ENCODE results near the gene GLB1L2.

DNA sequence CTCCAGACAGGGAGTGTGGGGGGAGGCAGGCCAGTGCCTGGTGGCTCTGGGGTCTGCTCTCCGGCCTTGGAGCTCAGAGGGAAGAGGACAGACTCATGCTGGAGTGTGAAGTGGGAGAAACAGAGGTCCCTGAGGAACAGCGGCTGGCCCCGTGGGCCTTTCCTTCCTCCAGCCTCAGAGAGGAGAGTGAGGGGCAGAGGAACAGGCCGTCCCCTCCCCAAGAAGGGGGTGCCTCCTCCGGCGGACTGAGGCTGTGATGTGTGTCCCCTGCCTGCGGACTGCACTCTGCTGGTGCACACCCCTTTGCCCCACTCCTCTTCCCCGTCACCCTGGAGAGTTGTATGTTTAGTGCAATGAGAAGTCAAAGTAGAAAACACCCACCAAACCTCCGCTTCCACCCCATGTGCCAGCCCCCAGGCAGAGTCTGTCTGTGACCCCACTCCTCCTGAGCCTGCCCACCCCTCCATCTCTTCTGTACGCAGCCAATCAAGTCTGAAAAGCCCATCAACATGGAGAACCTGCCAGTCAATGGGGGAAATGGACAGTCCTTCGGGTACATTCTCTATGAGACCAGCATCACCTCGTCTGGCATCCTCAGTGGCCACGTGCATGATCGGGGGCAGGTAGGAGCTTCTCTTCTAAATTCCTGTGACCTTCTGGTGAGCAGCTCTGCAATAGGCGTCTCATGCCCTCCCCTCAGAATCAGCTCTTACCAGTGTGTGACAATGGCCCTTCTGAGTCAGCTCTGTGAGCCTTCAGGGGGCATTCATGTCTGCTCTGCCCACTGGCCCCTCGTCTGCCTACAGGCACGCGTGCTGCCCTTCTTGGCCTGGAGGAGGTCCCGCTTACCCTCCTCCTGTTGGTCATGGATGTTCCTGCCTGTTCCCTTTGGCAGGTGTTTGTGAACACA is 39.0 kb downstream of the GLB1L2 start:
- TF ChIP-seq, protein P1, sequence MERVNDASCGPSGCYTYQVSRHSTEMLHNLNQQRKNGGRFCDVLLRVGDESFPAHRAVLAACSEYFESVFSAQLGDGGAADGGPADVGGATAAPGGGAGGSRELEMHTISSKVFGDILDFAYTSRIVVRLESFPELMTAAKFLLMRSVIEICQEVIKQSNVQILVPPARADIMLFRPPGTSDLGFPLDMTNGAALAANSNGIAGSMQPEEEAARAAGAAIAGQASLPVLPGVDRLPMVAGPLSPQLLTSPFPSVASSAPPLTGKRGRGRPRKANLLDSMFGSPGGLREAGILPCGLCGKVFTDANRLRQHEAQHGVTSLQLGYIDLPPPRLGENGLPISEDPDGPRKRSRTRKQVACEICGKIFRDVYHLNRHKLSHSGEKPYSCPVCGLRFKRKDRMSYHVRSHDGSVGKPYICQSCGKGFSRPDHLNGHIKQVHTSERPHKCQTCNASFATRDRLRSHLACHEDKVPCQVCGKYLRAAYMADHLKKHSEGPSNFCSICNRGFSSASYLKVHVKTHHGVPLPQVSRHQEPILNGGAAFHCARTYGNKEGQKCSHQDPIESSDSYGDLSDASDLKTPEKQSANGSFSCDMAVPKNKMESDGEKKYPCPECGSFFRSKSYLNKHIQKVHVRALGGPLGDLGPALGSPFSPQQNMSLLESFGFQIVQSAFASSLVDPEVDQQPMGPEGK (CRISPR knock-in tag; IDR thresholded peaks at IDR 0.05; ENCODE audit: borderline replicate concordance) = no peak
- TF ChIP-seq, protein P2, sequence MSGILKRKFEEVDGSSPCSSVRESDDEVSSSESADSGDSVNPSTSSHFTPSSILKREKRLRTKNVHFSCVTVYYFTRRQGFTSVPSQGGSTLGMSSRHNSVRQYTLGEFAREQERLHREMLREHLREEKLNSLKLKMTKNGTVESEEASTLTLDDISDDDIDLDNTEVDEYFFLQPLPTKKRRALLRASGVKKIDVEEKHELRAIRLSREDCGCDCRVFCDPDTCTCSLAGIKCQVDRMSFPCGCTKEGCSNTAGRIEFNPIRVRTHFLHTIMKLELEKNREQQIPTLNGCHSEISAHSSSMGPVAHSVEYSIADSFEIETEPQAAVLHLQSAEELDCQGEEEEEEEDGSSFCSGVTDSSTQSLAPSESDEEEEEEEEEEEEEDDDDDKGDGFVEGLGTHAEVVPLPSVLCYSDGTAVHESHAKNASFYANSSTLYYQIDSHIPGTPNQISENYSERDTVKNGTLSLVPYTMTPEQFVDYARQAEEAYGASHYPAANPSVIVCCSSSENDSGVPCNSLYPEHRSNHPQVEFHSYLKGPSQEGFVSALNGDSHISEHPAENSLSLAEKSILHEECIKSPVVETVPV (CRISPR knock-in tag; IDR thresholded peaks at IDR 0.05) = no peak
- TF ChIP-seq, protein P3, sequence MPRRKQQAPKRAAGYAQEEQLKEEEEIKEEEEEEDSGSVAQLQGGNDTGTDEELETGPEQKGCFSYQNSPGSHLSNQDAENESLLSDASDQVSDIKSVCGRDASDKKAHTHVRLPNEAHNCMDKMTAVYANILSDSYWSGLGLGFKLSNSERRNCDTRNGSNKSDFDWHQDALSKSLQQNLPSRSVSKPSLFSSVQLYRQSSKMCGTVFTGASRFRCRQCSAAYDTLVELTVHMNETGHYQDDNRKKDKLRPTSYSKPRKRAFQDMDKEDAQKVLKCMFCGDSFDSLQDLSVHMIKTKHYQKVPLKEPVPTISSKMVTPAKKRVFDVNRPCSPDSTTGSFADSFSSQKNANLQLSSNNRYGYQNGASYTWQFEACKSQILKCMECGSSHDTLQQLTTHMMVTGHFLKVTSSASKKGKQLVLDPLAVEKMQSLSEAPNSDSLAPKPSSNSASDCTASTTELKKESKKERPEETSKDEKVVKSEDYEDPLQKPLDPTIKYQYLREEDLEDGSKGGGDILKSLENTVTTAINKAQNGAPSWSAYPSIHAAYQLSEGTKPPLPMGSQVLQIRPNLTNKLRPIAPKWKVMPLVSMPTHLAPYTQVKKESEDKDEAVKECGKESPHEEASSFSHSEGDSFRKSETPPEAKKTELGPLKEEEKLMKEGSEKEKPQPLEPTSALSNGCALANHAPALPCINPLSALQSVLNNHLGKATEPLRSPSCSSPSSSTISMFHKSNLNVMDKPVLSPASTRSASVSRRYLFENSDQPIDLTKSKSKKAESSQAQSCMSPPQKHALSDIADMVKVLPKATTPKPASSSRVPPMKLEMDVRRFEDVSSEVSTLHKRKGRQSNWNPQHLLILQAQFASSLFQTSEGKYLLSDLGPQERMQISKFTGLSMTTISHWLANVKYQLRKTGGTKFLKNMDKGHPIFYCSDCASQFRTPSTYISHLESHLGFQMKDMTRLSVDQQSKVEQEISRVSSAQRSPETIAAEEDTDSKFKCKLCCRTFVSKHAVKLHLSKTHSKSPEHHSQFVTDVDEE (CRISPR knock-in tag; IDR thresholded peaks at IDR 0.05) = no peak
- TF ChIP-seq OSR1 (CRISPR knock-in tag; IDR thresholded peaks at IDR 0.05) = no peak
- no peak for TF ChIP-seq CSDC2 (CRISPR knock-in tag; IDR thresholded peaks at IDR 0.05)
- TF ChIP-seq ESRRG (CRISPR knock-in tag; IDR thresholded peaks at IDR 0.05) = no peak
- no peak for TF ChIP-seq RARB (CRISPR knock-in tag; IDR thresholded peaks at IDR 0.05)
- no peak for TF ChIP-seq ISL1 (CRISPR knock-in tag; IDR thresholded peaks at IDR 0.05)
- no peak for TF ChIP-seq ZFP30 (CRISPR knock-in tag; IDR thresholded peaks at IDR 0.05)
- no peak for TF ChIP-seq PPARA (CRISPR knock-in tag; IDR thresholded peaks at IDR 0.05; ENCODE audit: borderline replicate concordance)

Data from SK-N-SH treated with all-trans-retinoic acid at 6 μM for 48 hours (cell line).